ENCODE measurements around the gene CA12.

GRCh38 chr15:63420333-63420747 is 38.7 kb upstream of the CA12 start:
- TF ChIP-seq, protein P1, sequence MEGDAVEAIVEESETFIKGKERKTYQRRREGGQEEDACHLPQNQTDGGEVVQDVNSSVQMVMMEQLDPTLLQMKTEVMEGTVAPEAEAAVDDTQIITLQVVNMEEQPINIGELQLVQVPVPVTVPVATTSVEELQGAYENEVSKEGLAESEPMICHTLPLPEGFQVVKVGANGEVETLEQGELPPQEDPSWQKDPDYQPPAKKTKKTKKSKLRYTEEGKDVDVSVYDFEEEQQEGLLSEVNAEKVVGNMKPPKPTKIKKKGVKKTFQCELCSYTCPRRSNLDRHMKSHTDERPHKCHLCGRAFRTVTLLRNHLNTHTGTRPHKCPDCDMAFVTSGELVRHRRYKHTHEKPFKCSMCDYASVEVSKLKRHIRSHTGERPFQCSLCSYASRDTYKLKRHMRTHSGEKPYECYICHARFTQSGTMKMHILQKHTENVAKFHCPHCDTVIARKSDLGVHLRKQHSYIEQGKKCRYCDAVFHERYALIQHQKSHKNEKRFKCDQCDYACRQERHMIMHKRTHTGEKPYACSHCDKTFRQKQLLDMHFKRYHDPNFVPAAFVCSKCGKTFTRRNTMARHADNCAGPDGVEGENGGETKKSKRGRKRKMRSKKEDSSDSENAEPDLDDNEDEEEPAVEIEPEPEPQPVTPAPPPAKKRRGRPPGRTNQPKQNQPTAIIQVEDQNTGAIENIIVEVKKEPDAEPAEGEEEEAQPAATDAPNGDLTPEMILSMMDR (IDR thresholded peaks at IDR 0.05), result no peak
- no peak for TF ChIP-seq POLR2A (IDR thresholded peaks at IDR 0.05)
